ENCODE measurements around the gene PARD6A. TPM values are rescaled to one million over a fixed set of nuclear protein-coding genes. Genes with fewer than 3 reads are reported as not detected.

PARD6A gene
- total RNA-seq, 1 experiment from 2014 or later = 10.8 TPM

DNA sequence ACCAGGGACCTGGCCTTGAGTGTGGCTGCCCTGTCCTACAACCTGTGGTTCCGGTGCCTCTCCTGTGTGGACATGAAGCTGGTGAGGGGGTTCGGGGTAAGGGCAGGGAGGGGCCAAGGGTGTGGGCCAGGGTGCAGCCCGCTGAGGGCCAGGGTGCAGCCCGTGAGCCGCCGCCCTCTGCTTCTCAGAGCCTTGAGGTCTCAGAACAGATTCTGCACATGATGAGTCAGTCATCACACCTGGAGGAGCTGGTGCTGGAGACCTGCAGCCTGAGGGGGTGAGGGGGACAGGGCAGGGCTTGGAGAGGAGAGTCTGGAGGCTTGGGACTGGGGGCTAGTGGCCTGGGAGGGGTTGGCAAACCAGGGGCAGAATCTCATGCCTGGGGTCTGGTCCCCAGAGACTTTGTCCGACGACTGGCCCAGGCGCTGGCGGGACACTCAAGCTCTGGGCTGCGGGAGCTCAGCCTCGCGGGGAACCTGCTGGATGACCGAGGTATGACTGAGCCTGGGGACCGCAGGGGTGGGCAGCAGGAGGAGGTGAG lies 13.6 kb upstream of the PARD6A start:
- Mint-ChIP-seq H3K4me1 (peaks cover 3 to 9% of the 10 kb centered on the region in 2 experiments; a peak in 3 of 4 replicates), H3K9me3 (no peaks in the 10 kb centered on the region), H3K4me3 (no peak overlapping the region; a peak in 1 of 5 replicates), H3K27ac (no peak overlapping the region), H3K36me3 (ENCODE audit: insufficient read depth in 1 of 3, low read depth in 3 of 3) (peaks cover 6 to 26% (median 23%) of the 10 kb centered on the region in 3 experiments; a peak in 6 of 7 replicates), H3K27me3 (ENCODE audit: low read depth) (peaks cover 9% of the 10 kb centered on the region)
- no peaks in the 10 kb centered on the region for H3K79me2 ChIP-seq (ENCODE audit: insufficient read depth, low read length)
- H3K9ac ChIP-seq (ENCODE audit: extremely low read depth, insufficient read length, low read length) = no peak overlapping the region
- H3T11ph ChIP-seq (ENCODE audit: low read length) = no peak overlapping the region
- no peaks in the 10 kb centered on the region for H3K79me1 ChIP-seq (ENCODE audit: insufficient read depth, low read depth, low read length, poor library complexity, severe bottlenecking)
- H3K23me2 ChIP-seq (ENCODE audit: insufficient read length, low read depth, low read length, poor library complexity, severe bottlenecking) = peaks cover 8% of the 10 kb centered on the region
- H3K18ac ChIP-seq (ENCODE audit: insufficient read length, low read depth, low read length) = no peak overlapping the region
- H2BK120ac ChIP-seq (ENCODE audit: low read depth, low read length, poor library complexity, severe bottlenecking) = no peak overlapping the region
- no peak overlapping the region for H3K56ac ChIP-seq (ENCODE audit: insufficient read length, low read depth, low read length)
- H3K4ac ChIP-seq (ENCODE audit: low read depth, low read length) = no peak overlapping the region
- no peaks in the 10 kb centered on the region for H3K27me3 ChIP-seq (ENCODE audit: insufficient read depth, low read length)
- H2BK12ac ChIP-seq (ENCODE audit: insufficient read length, low read depth, low read length) = no peak overlapping the region
- no peak overlapping the region for H2BK15ac ChIP-seq (ENCODE audit: low read depth, low read length)
- no peak for TF ChIP-seq CTCF (conservative IDR thresholded peaks at IDR 0.05)
- H2BK20ac ChIP-seq (ENCODE audit: low read depth, low read length, poor library complexity, severe bottlenecking) = no peak overlapping the region
- H4K8ac ChIP-seq (replicated peaks; ENCODE audit: insufficient read length, low read depth, low read length) = no peak overlapping the region
- DNase-seq = no peak
- H3K23ac ChIP-seq (ENCODE audit: insufficient read length, low read depth, low read length) = no peak overlapping the region
- H2AK5ac ChIP-seq (ENCODE audit: insufficient read length, low read length) = no peak overlapping the region
- H2BK5ac ChIP-seq (ENCODE audit: insufficient read length, low read length) = no peak overlapping the region
- no peaks in the 10 kb centered on the region for H4K20me1 ChIP-seq (ENCODE audit: control insufficient read depth, insufficient read depth, insufficient read length)
- no peak overlapping the region for H3K27ac ChIP-seq (ENCODE audit: insufficient read length, low read depth, low read length)
- no peaks in the 10 kb centered on the region for H3K9me3 ChIP-seq (ENCODE audit: control insufficient read depth, low read depth, low read length)
- no peak overlapping the region for H4K91ac ChIP-seq (ENCODE audit: insufficient read length, low read depth, low read length)
- H4K5ac ChIP-seq (ENCODE audit: insufficient read length, low read depth, low read length) = no peak overlapping the region
- H2AFZ ChIP-seq (ENCODE audit: low read length) = no peak overlapping the region
- no peaks in the 10 kb centered on the region for H3K4me1 ChIP-seq (ENCODE audit: insufficient read depth, low read length)
- no CpG with 5 or more reads among the region's 15 CpGs for WGBS (ENCODE audit: extremely low coverage, insufficient read length, low lambda C conversion rate)
- no peak overlapping the region for H3K4me2 ChIP-seq (ENCODE audit: insufficient read depth, insufficient read length, low read length)
- no peak overlapping the region for H3K14ac ChIP-seq (ENCODE audit: insufficient read depth, low read length)
